Activated naive CD8-positive, alpha-beta T cell treated with anti-CD3 and anti-CD28 coated beads for 36 hours (primary cell): ENCODE results near the gene KCNIP3. TPM values are rescaled to one million over a fixed set of nuclear protein-coding genes. Genes with fewer than 3 reads are reported as not detected.

Source experiments
- DNase-seq: peaks from one replicate; pipeline ENCODE4 v3.0.0; 2021
- H3K27ac Mint-ChIP-seq: one replicate; pipeline ENCODE4 v1.8.0; 2022; ENCODE audit warnings: mild to moderate bottlenecking, moderate library complexity, mixed read lengths
- H3K27me3 Mint-ChIP-seq: one replicate; pipeline ENCODE4 v1.8.0; 2022; ENCODE audit warnings: mild to moderate bottlenecking, mixed read lengths
- H3K36me3 Mint-ChIP-seq: one replicate; pipeline ENCODE4 v1.8.0; 2021; ENCODE audit warnings: mild to moderate bottlenecking, mixed read lengths
- H3K4me1 Mint-ChIP-seq: one replicate; pipeline ENCODE4 v1.8.0; 2021; ENCODE audit warnings: mixed read lengths
- H3K4me3 Mint-ChIP-seq: one replicate; pipeline ENCODE4 v1.8.0; 2022; ENCODE audit warnings: mild to moderate bottlenecking, moderate library complexity, mixed read lengths
- H3K9me3 Mint-ChIP-seq: one replicate; pipeline ENCODE4 v1.8.0; 2022; ENCODE audit warnings: mixed read lengths
- total RNA-seq, 2 experiments: library from RNA; stranded (reverse); gene quantifications; one replicate each; pipeline ENCODE4 v1.2.3, GENCODE V29; 2021

KCNIP3 gene
- total RNA-seq, 2 experiments from 2014 or later, result not detected

DNA sequence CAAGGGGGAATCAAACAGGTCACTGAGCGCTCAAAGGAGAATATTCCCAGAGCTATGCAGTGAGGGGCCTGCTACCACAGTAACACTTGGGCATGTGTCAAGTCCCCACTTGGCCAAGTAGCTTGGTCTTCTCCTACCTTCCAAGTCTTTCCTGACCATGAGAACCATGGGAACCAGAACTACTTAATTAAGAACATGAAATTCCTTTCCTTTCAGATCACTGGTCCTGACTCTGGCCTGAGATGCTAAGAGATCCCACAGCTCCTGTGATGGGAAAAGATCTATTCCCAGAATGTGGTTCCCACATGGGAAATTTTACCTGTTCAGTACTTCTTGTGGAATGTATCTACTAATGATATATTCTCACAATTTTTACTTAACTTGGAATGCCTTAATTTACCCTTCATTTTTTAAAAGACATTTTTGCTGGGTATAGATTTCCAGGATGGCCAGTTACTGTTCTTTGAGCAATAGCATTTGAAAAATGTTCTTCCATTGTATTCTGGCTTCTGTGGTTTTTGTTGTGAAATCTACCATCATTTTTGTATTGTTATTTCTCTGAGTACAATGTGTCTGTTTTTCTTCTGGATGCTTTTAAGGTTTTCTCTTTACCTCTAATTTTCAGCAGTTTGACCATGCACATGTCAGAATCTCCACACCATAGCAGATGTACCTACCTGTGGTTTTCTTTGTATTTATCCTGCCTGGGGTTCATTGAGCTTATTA is 37.9 kb downstream of the KCNIP3 start:
- H3K27ac Mint-ChIP-seq, result no peak overlapping the region
- no peaks in the 10 kb centered on the region for H3K27me3 Mint-ChIP-seq
- no peak overlapping the region for H3K4me3 Mint-ChIP-seq
- DNase-seq, result no peak
- H3K4me1 Mint-ChIP-seq, result no peaks in the 10 kb centered on the region
- H3K36me3 Mint-ChIP-seq, result no peaks in the 10 kb centered on the region
- no peaks in the 10 kb centered on the region for H3K9me3 Mint-ChIP-seq

DNA sequence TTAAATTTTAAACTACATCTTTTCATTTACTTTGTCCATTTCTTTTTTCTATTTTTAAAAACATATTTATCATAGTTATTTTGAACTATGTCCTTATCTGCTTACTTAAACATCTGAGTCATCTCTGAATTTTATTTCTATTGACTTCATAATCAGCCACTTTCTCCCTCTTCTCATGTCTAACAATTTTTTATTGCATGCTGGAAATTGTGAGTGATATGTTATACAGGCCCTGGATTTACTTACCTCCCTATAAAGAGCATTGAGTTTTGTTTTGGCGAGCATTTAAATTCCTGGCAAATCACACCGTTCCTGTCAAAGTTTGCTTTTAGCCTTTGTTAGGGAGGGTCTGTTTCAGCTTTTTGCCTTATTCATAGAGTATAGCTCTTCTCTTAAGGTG is 39.3 kb downstream of the KCNIP3 start:
- Mint-ChIP-seq H3K9me3 (no peaks in the 10 kb centered on the region), H3K27ac (no peak overlapping the region), H3K27me3 (no peaks in the 10 kb centered on the region), H3K36me3 (no peaks in the 10 kb centered on the region), H3K4me1 (no peaks in the 10 kb centered on the region), H3K4me3 (no peak overlapping the region)
- DNase-seq, result no peak

DNA sequence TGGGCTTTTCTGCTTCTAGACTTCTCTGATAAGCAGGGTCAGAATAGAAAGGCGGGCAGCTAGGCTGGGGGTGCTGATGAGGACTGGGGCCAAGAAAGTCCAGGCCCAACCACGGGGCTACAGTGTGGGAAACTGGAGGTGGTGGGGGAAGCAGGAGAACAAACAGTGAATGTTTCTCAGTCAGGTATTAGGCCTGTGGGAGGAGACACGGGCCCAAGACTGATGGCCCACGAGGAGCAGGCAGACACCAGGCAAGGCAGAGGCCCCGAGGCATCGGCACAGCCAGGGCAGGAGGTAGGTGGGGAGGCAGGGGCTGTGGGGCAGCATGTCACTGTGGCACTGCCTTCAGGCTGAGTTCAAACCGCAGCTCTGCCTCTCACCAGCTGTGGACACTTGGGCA is 40.7 kb downstream of the KCNIP3 start:
- Mint-ChIP-seq H3K36me3 (no peaks in the 10 kb centered on the region), H3K4me3 (no peak overlapping the region), H3K4me1 (no peaks in the 10 kb centered on the region), H3K9me3 (no peaks in the 10 kb centered on the region), H3K27ac (no peak overlapping the region), H3K27me3 (peaks cover 9% of the 10 kb centered on the region)
- DNase-seq, result no peak

DNA sequence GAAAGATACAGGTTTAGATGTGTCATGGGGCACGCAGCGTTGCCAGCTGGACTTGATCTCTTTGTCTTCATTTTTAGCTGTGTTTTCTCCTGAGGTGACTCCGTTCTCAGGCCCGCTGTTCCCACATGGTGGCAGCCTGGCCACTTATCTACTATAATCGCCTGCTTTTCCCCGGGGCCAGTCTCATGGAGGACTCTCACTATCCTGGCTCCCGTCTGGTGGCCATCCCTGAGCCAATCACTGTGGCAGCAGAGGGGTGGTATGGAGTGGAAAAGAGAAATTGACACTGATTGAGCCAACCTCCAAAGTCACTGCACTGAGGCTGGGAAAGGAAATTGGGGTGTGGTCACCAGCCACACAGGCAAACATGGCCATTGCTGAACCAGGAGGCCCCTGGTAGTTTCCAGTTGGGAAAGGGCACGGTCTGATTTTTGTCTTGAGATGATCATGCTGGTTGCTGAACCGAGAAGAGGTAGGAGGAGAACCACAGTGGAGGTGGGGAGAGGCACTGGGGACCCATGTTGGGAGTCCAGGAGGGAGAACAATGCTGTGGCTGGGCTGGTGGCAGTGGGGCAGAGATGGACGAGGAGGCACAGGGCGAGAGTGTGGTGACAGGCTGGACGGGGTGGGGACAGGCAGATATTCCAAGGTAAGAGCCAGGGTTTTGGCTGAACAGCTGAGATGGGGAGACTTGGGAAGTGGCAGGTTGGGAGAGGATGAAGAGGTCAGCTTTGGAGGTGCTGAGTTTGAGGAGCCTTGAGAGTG is 45.6 kb downstream of the KCNIP3 start:
- H3K4me3 Mint-ChIP-seq, result no peak overlapping the region
- no peak overlapping the region for H3K27ac Mint-ChIP-seq
- peaks cover 3% of the 10 kb centered on the region for H3K4me1 Mint-ChIP-seq
- H3K36me3 Mint-ChIP-seq, result no peaks in the 10 kb centered on the region
- no peaks in the 10 kb centered on the region for H3K9me3 Mint-ChIP-seq
- H3K27me3 Mint-ChIP-seq, result peaks cover 46% of the 10 kb centered on the region
- no peak for DNase-seq

DNA sequence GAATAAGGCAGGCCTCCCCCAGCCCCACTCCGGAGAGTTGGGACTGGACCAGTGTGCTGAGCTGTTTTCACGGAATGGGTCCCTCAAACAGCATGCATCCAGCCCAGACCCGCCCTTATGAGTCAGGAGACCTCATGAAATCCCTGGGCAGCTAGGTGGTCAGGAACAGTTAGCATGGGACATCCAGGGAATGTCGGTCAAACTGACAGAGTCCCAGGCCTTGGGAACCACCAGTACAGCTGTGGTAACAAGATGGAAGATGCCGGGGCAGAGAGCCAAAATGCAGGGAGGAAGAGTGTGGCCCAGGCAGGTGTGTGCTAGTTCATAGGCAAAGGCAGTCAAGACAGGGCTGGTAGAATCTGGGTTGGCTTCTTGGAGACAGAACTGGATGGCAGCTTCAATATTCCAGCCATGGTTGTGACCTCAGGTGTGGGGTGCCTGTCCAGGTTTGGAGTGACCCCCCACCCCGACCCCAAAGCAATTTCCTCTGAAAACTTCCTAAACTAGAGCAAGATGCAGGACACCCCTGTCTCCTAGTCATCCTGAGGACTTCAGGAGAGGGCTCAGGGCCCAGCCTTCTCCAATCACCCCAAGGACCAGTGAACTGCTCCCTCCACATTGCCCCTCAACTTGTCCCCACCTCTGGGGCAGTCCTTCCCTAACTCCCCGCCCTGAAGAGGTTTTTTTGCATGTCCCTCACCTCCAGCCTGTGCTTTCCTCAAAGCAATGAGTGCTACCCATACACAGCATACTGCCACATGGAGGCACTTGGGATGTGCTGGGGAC is 46.5 kb downstream of the KCNIP3 start:
- peaks cover 55% of the 10 kb centered on the region for H3K27me3 Mint-ChIP-seq
- DNase-seq, result no peak

DNA sequence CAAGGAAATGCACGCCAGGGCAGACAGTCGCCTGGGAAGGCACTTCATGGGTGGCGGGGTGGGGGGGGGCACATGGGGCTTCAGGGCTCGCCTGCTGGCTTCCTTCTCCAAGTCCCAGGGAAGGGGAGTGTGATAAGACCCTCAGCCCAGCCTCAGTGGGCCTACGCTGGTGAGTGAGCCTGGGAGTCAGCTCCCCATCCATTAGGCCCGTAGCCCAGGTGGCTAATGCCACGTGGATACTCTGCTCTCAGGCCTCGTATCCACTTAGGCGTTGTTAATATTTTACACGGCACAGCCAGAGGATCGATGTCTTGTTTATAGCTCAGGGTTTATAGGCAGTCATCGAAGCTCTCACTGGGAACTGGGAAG is 47.1 kb downstream of the KCNIP3 start:
- H3K9me3 Mint-ChIP-seq, result no peaks in the 10 kb centered on the region
- DNase-seq, result no peak
- H3K4me1 Mint-ChIP-seq, result peaks cover 3% of the 10 kb centered on the region
- no peak overlapping the region for H3K27ac Mint-ChIP-seq
- no peak overlapping the region for H3K4me3 Mint-ChIP-seq
- H3K36me3 Mint-ChIP-seq, result no peaks in the 10 kb centered on the region
- H3K27me3 Mint-ChIP-seq, result peaks cover 57% of the 10 kb centered on the region

More for the DNA sequence above, 46.5 kb downstream of the KCNIP3 start:
- Mint-ChIP-seq H3K36me3 (no peaks in the 10 kb centered on the region), H3K4me1 (peaks cover 3% of the 10 kb centered on the region), H3K4me3 (no peak overlapping the region), H3K9me3 (no peaks in the 10 kb centered on the region), H3K27ac (no peak overlapping the region)

DNA sequence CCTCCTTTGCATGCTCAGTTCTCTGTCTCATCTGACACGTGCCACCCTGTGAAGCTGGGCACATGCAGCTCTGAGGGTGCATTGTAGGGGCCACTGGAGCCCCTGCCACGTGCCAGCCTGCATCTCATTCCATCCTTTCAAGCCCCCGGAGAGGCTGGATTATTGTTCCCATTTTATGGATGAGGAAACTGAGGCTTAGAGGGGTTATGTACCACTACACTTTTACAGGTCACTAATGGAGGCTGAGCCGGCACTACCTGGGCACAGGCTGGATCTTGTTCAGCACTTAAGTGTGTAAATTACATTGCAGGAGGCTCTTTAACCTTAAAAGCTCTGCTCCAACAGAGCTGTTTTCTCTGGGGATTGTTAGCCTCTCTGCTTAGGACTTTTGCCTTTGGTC is 47.5 kb downstream of the KCNIP3 start:
- no peak overlapping the region for H3K27ac Mint-ChIP-seq
- no peak overlapping the region for H3K4me3 Mint-ChIP-seq
- no peaks in the 10 kb centered on the region for H3K36me3 Mint-ChIP-seq
- peaks cover 61% of the 10 kb centered on the region for H3K27me3 Mint-ChIP-seq
- DNase-seq, result no peak
- H3K4me1 Mint-ChIP-seq, result peaks cover 3% of the 10 kb centered on the region
- H3K9me3 Mint-ChIP-seq, result no peaks in the 10 kb centered on the region

DNA sequence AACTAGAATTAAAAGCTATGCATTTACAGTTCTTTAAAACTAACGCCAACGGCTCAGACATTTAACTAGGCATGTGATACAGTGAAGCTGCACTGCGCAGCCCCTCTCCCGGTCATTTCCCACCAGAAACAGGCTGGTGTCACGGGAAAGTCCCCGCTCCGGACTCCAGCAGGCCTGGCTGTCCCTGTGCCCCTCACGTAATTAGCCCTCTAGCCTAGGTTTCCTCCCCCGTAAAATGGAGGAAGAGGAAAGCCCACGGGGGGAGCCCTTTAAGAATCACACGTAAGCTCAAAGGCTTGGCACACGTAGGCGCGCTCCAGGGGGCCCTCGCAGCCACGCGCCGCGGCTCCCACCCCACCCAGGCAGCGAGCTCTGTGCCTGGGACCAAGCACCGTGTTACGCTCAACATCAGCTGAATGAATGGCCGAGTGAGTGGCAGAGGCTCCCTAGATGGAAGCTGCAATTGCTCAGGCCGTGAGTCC is 48.0 kb downstream of the KCNIP3 start:
- H3K9me3 Mint-ChIP-seq, result no peaks in the 10 kb centered on the region
- no peaks in the 10 kb centered on the region for H3K36me3 Mint-ChIP-seq
- peaks cover 66% of the 10 kb centered on the region for H3K27me3 Mint-ChIP-seq
- no peak for DNase-seq
- H3K4me1 Mint-ChIP-seq, result peaks cover 3% of the 10 kb centered on the region
- no peak overlapping the region for H3K27ac Mint-ChIP-seq
- H3K4me3 Mint-ChIP-seq, result peak overlapping the region; percentile 22

DNA sequence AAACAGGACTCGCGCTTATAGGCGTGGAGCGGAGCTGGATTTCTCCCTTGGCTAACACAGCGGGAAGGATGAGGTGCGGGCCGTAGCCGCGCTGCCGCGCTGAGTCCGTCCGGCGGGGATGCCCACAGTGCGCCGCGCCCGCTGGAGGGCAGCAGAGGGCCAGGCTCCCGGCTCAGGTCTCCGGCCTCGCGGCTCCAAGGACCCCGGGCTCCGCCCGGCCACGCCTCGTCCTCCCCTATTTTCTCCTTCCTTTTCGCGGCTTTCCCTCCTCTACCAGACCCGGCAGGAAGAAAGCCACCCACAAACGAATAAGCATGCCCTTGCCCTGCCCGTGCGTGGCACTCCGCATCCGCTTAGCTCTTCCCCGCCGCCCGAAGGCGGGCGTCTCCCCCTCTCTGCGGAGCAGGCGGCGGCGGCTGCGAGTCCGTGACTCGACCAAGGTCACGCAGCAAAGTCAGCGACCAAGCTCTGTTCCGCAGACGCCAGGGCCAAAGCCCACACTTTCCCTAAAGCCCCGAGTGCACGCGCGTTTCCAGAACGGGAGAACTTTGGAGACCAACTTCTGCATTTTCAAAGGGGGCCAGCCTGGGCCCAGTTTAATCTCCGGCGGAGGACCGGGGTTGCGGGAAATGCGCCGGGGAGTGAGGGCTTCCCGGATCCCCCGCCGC is 48.5 kb downstream of the KCNIP3 start:
- Mint-ChIP-seq H3K36me3 (no peaks in the 10 kb centered on the region), H3K27me3 (peaks cover 68% of the 10 kb centered on the region), H3K4me1 (peaks cover 3% of the 10 kb centered on the region), H3K4me3 (peak overlapping the region; percentile 73), H3K27ac (no peak overlapping the region), H3K9me3 (no peaks in the 10 kb centered on the region)
- DNase-seq, result peak; percentile 76

DNA sequence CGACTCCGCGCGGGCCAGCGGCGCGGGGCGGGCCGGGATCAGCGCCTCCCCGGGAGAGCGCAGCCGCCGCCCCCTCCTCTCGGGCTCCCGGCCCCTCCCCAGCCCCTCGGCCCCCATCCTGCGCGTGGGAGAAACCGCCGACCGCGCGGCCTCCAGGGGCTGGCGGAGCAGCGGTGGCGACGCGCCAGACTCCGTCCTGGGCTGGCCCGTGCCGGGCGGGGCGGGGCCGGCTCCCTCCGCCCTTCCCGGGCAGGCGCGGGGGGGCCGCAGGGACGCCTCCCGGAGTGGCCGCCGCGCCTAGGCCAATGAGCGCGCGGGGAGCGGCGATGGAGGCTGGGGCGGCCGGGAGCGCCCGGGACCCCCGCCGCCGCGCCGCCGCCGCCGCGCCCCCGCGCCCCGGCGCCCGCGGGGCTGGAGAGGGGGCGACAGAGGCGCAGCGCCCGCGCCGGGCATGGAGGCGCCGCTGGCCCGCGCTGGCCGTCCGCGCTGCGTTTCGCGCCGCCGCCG is 49.1 kb downstream of the KCNIP3 start:
- no peak overlapping the region for H3K4me3 Mint-ChIP-seq
- H3K9me3 Mint-ChIP-seq, result no peaks in the 10 kb centered on the region
- peaks cover 3% of the 10 kb centered on the region for H3K4me1 Mint-ChIP-seq
- peaks cover 68% of the 10 kb centered on the region for H3K27me3 Mint-ChIP-seq
- DNase-seq, result no peak
- no peak overlapping the region for H3K27ac Mint-ChIP-seq
- no peaks in the 10 kb centered on the region for H3K36me3 Mint-ChIP-seq

DNA sequence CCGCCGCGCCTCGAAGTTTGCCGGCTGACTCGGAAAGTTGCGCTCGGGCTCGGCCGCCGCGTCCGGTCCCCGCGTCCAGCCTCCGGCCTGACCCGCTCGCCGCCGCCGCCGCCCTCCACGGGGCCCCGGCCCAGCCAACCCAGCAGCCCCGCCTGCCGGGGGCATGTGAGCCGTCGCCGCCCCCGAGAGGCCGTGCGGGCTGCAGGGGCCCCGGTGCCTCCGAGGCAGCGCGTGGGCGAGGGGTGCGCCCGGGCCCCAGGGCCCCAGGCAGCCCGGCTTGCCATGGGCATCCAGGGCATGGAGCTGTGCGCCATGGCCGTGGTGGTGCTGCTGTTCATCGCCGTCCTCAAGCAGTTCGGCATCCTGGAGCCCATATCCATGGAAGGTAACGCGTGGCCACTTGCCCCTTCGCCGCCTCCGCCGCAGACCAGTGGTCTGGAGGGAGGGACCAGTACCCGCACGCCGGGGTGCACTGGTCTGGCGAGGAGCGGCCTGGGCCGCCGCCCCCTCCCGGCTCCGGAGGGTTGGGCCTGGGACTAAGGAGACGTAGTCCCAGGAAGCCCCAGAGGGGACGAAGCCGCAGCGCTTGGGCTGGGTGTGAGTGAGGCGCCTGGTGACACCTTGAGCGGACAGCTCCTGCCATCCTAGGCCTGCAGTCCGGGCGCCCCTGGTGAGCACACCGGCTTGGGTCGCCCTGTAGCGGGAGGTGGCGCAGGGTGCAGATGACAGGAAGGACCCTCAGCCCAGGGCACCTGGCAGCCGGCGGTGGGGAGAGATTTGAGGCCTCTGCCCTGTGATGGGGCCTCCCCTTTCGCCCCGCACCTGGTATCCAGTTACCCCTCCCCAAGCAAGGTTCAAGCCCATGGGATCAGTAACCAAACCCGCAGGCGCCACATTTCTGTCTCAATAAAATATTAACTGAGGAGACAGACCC is 49.9 kb downstream of the KCNIP3 start:
- Mint-ChIP-seq H3K36me3 (no peaks in the 10 kb centered on the region), H3K27me3 (peaks cover 63% of the 10 kb centered on the region), H3K4me1 (peaks cover 3% of the 10 kb centered on the region), H3K27ac (no peak overlapping the region), H3K9me3 (no peaks in the 10 kb centered on the region), H3K4me3 (no peak overlapping the region)
- peak; percentile 19 for DNase-seq

DNA sequence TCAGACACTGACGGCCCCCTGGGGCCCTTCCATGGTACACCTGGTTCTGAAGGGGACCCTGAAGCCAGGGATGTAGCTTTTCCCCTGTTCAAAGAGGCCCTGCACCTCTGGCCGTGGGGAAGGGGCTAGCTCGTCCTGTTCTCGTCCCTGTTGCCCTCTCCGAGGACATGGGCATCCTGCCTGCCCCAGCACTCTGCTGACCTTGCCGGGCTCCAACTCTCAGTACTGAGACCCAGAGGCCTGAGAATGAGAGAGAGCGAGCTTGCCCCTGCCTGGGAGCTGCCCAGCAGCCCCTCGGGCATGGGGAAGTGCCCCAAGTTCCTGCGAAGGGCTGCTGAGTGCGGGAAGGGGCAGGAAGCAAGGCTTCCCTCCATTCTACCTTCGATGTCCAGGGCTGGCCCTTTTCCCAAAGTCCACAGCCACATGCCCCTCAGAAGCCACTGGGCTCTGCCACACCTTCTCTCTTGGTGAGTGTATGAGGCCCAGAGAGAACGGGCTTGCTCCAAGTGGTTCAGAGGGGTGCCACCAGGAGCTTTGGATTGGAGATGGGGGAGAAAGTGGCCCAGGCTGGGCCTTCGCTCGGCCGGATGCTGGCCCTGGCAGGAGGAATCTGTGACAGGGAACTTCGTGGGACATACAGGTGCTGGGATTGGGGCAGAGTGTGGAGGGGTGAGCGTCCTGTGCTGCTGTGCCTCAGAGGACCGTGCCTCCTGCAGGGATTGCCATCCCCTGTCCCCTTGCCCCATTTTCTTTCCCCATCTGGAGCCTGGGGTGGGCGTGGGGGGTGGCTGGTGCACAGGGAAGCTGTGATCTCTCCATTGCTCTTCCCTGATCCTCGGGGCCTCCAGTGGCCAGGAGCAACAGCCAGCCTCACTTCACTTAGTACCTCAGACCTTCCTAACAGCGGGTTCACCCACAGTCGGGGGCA is 50.8 kb downstream of the KCNIP3 start:
- no peaks in the 10 kb centered on the region for H3K9me3 Mint-ChIP-seq
- H3K27me3 Mint-ChIP-seq, result peaks cover 58% of the 10 kb centered on the region
- DNase-seq, result no peak
- H3K27ac Mint-ChIP-seq, result no peak overlapping the region
- H3K36me3 Mint-ChIP-seq, result no peaks in the 10 kb centered on the region
- H3K4me3 Mint-ChIP-seq, result no peak overlapping the region
- H3K4me1 Mint-ChIP-seq, result peaks cover 3% of the 10 kb centered on the region
